NOMO-1 (cell line): ENCODE data around the gene ACAA2.
A peak's percentile ranks its signal among the peaks of the same experiment; 100 is the strongest.
"Not testable (repeated sequence)": the region's sequence is repeated elsewhere in the genome, so short reads cannot be mapped to it uniquely, and the experiment has no call there.

Source experiments
- DNase-seq, 2 experiments: peaks; one replicate each; lab custom pipeline; 2025; ENCODE audit not compliant: unreplicated experiment in 2 of 2; lab: John Stamatoyannopoulos, UW

Gene ACAA2

DNA sequence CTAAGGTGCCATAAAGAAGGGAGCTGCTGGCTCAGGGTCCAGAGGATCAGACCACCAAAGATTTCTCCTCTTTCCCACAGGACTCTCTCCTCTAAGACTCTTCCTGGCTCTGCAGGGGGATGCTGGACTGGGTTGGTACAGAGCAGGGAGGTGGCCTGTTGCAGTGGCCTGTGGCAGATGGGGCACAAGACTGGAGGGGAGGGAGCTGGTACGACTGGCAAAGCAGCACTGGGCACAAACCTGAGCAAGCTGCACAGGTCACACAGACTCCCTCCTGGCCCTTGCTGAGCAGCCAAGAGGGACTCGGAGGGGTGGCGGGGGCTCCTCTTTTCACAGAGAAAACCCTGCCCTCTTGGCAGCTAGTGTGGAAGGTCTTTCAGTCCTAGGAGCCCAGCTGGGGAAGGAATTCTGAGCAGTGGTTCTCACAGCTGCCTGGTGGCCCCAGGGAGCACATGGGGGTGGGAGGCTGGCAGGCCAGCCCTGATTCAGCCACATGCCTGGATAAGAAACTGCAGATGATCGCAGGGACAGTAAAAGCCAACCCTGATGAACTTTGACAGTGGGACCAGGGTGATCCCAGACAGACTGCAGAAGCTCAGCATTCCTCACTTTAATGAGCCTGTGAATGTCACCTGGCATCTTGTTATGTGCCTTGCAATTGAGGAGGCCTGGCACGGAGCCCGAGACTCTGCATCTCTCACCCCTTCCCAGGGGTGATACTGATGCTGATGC lies 32.5 kb upstream of the ACAA2 start:
- DNase-seq, result no peak

DNA sequence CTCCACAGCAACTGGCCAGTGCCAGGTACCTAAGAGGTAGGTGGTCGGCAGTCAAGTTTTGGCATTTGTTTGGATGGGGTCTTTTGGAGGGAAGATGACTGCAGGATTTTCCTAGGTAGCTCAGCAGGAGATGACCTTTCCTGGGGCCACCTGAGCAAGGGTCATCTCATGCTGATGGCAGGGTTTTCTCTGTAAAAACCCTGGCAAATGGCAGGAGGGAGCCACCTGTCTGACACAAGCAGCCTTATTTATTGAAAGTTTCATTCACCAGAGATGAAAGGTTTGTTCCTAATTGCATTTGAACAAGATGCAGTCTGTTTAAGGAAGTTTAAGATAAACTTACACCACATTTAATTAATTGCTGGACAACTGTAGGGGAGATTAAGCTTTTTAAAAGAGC lies 31.6 kb upstream of the ACAA2 start:
- DNase-seq, result no peak

DNA sequence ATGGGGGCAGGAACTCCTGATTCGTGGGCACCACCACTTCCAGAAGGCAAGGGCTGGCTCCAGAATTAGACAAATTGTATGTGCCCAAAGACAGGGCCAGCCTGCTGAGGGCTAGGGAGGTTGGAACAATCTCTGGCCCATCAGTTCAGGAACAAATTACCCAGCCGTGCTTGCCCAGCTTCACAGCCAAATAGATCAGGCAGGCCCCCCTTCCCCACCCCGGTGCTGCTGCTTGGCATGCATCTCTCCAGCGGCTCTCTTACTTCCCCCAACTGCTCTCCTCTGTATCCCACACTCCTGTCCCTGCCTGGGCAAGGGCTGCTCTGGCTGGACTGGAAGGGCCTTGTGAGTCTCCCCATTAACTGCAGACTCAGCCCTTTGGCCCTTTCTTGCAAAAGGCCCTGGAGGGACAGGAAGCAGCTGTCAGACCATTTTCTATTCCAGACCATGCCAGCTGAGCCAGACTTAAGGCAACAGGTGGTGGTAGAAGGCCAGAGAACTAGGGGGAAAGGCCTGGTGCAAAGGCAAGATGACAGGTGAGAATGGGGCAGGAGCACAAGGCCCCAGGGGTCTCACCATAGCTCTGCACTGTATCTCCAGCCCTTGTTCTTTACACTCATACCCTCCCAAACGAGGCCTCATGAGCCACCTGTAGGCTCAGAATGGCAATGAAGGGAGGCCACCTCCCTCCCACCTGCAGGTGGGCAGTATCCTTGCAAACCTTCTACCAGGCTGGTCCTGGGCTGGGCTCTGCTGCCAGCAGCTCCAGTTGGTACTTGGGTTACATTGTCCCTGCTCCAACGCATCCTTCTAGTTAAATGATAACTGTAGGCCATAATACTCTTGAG lies 30.7 kb upstream of the ACAA2 start:
- no peak for DNase-seq

DNA sequence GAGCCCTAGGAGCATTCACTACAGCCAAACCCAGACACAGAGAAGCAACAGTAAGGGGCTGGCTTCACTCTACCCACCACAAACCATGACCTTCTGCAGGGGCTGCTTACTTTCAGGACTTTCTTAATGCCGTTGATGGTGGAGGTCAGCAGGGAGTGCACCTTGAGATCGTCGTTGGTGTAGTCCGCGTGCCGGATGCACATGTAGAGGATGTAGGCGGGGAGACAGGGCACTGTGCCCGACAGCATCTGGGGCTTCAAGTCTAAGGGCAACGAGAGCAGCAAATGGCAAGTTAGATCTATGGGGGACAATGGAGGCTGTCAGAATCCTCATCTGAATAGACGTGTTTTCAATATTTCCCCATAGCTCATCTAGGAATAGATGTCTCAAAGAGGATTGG lies 29.8 kb upstream of the ACAA2 start:
- no peak for DNase-seq

DNA sequence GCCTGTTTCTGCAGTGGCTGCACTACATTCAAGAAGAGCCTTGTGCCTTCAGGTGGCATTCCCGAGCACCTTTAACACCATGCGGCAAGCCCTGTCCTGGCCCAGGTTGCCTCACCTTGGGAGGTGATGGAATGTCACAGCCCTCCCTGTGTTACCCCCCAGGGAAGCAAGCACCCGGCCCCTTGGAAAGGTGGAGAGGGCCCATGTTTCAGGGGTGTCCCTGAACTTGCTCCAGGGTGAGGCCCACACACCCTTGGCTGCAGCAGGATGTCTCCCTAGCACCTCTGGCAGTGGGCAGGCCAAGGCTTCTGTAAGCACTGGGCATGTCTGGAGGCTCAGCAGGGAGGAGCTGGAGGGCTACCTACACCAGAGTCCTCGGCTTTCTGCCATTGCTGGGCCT lies 29.3 kb upstream of the ACAA2 start:
- DNase-seq, result no peak

DNA sequence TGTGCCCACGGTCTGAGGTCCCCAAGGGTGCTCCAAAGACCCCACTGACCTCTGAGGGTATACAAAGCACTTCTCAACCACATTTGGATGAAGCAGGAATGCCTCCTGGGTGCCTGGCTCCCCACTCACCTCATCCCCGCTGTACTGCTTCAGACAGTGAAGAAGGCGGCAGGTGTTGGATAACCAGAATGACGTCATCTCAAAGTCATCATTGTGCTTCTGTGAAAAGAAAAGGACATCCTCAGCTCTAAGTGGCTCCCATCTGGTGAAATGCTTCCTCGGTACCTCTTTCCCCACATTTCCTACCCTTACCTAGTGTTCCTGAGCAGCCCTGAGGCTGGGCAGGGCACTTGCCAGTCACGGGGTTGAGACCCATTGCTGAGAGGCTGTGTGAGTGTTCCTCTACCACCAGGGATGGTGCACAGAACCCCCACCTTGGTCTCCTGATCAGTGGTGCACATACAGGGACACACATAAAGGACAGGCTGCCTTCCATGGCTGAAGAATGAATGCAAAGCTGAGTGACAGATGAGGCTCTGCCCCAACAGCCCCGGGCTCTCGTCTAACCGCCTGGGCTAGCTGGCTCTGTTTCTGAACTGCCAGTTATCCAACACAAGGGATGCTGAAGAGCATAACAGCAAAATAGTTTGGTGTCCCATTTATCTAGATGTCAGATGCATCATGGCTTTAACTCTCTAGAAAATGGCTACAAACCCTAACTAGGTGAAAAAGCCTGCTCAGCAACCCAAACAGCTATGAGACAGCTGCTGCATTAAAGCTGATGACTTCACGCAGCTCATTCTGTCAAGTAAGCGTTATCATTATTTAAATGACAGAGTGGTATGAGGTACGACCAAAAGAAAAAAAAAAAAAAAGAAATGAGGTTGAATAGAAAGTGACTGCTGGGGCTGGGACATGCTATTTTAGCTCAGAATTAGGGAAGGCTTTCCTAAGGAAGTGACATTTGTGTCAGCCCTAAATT lies 28.2 kb upstream of the ACAA2 start:
- no peak for DNase-seq

DNA sequence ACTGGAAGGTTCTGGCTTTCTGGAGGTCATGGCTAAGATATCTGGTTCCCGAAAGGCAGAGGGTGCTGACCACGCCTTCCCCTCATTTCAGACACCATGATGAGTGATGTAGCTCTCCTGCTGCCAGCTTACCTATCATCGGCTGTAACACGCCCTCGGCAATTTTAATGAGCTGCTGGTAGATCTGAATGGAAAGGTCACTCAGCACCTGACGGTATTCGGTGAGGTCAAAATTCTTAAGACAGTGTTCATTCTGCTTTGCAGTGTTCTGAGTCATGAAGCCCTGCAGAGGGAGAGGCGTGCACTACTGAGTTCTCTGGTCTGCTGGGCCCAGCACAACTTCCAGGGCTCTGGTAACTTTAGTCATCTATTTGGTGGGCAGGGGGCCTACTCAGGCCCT lies 25.7 kb upstream of the ACAA2 start:
- no peak for DNase-seq

DNA sequence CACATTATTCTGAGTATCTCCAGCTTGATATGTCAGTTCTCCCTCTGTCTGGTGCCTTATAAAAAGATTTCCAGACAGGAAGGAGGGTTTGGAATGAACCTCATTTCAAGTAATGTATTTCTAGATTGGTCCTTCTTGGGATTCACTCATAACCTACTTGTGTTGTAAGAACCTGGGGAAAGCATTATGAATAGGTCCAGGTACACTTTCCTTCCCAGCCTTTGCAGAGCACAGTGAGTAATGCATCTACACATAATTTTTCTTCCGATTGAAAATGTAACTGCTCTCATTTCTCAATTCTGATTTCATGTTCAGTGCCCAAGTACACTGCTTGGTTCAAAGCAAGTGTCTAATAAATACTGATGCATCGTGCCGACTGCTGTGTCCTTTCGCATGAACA lies 25.0 kb upstream of the ACAA2 start:
- DNase-seq, result no peak

DNA sequence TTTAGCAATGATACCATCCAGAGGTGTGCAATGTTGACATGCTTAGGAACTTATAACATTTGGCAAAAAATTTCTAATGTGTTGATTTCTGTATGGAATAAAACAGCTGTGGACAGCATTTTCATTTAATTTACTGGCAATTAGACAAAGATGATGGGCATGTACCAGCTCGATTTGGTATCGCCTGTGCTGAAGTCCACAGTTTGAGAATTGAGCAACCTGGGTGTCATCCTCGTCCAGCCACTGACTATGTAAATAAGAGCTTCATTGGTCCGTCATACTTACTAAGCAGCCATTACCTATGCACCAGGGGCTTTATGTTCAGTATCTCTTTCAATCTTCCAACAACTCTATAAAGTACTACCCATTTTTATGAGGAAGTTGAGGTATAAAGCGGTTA lies 24.6 kb upstream of the ACAA2 start:
- no peak for DNase-seq

DNA sequence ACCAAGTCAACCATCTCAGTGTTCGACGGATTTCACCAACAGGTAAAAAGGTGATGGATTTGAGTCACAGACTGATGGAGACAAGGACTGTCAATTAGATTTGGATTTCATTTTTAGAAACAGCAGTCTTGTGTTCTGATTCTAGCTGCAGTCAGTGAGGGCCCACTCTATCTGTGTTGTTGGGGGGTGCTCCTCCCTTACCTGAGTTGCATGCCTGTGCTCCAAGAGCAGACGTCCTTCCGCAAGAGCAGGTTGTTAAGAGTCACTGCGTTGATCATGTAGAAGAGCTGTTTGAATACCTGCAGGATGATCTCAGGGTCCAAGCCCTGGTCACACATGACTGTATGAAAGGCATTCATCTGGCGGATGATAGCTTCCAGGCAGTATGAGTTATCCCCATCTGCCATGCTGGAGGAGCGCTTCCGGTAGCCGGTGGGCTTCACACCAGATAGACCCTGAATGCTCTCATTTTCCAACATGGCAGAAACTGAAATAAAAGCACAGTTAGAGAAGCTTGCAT lies 24.0 kb upstream of the ACAA2 start:
- DNase-seq, result not testable (repeated sequence)

DNA sequence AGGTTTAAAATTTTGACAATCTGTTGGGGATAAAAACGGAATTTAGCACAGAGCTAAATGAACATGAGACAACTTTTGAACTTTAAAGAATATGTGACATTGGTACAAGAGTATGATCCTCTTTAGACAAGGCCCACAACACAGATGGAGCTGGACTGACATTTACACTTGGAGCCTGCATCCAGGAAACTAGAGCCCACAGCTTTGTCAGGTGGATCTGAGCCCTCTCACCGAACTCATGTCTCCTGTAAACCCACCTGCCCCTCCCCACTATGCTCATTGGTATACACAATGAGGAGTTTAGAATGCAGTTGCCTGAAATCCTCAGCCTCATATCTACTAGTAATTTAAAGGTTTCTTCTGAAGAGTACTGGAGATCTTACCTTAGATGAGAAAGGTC lies 22.1 kb upstream of the ACAA2 start:
- DNase-seq, result no peak

DNA sequence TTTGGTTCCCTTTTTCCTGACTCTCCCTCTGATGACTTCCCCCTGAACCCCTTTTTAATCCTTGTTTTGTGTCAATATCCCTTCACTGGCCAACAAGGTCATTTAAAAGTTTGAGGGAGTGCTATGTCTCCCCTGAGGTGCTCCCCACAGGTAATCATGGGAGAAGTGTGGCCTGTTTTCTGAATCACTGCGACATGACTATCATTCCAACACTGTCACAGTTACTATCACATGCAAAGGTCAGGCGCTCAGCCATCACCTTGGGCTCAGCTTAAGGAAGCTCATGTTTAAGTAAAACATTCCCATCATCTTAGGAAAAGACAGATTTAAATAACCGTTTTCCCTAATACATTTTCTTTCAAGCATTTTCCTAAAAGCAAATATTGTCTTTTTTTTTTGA lies 20.9 kb upstream of the ACAA2 start:
- DNase-seq, result no peak

DNA sequence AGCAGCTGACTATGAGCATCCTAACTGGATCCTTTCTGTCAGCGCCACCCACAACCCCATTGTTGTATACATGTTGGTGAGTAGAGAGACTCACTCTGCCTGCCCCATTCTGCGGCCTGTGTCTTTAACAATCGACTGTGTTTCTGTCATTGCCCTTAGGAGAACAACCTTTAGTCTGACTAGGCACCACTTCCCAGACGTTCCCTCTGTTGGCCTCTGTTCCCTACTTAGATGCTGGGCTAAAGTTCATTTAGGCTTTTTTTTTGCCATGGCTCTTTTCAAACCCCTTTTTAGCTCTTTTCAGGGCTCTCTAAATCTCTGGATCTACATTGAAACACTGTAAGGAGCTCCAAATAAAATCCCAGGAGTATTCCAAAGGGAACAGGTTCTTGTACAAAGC lies 20.5 kb upstream of the ACAA2 start:
- no peak for DNase-seq

DNA sequence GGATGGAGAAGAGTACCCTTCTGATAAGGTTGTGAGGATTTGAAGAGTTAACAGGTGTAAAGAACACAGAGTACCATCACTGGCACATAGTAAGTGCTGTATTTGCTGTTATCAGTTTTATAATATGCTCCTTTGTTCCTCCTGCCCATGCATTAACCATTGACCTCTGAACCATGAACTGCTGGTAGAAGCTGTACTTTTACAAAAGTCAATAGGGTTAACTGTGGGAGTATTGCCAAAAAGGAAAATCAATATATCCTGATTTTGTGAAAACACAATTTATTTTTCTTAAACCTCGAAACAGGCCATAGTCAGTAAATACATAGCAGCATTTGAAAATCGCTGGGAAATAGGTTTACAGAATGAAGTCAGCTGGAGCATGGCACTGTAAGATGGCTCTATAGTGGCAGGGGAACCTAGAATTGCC lies 18.9 kb upstream of the ACAA2 start:
- DNase-seq, result no peak

DNA sequence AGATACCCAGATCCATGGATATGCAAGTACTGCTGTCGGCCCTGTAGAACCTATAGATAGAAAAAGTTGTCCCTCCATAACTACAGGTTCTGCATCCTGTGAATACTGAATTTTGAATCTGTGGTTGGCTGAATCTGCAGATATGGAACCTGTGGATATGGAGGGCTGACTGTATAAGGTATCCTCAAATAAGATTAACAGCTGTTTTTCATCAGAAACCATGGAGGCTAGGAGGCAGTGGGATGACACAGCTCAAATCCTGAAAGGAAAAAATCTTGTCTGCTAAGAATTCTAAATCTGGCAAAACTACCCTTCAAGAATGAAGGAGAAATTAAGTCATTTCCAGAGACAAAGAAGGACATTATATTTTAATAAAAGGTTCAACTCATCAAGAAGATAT lies 14.7 kb upstream of the ACAA2 start:
- DNase-seq, result no peak

DNA sequence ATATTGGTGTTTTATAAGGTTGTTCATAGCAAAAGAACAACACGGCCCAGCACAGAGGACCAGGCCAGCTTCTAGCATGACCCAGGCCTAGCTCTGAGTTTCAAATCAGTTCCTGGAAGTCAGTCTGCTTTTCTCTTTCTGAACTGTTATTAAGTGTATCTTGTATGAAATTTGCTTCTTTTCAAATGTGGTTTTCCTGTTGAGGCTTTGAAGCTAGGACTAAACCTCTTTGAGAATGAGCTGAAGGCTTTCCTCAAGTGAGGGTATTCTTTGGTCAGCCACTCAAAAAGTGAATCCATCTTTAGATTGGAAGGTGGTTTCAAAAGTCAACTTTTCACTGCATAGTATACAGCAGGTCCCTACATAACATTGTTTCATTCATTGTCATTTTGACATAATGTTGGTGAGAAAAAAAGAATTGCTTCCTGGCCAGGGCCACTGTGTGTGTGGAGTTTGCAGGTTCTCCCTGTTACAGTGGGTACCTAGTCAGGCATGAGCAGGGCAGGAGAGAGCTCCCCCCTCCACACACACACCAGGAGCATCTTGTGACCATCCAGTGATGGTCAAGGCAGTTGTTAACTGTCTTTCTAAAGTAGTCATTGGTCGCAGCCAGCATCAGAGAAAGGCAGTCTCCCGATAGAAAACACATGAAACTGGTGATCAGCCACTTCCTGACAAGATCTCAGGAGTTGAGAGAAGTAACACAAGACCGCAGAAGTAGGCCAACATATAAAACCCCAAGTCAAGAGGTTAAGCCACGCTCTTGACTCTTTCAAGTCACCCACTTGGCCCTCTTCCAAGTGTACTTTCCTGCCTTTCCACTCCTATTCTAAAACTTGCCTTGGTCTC lies 6.7 kb upstream of the ACAA2 start:
- DNase-seq, result peak in 1 of 2 experiments; percentile 3

DNA sequence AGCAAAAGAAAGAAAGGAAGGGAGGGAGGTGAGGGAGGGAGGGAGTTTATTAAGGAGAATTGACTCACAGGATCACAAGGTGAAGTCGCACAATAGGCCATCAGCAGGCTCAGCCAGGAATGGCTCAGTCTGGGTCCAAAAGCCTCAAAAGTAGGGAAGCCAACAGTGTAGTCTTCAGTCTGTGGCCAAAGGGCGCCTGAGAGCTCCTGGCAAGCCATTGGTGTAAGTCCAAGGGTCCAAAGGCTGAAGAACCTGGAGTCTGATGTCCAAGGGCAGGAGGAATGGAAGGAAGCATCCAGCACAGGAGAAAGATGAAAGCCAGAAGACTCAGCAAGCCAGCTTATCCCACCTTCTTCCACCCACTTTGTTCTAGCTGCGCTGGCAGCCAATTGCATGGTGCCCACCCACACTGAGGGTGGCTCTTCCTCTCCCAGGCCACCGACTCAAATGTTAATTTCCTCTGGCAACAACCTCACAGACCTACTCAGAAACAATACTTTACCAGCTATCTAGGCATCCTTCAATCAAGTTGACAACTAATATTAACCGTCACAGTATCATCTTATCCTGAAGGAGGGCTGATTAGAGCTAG lies 5.8 kb upstream of the ACAA2 start:
- DNase-seq, result no peak

DNA sequence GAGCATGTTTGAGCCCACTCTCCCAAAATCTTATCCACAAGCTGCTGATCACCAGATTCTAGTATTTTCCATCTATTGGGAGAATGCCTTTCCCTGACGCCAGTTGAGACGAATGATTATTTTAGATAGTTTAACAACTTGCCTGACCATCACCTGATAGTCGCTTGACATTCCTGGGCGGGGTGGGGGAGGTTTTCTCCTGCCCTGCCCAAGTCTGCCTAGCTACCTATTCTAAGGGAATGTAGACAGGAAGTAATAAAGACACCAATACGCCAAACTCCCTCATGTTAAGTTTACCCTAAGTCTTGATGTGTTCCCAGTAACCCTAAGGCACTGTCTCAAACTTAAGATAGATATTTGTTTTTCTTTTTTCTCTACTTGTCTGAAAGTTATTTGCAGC lies 4.6 kb upstream of the ACAA2 start:
- DNase-seq, result no peak

DNA sequence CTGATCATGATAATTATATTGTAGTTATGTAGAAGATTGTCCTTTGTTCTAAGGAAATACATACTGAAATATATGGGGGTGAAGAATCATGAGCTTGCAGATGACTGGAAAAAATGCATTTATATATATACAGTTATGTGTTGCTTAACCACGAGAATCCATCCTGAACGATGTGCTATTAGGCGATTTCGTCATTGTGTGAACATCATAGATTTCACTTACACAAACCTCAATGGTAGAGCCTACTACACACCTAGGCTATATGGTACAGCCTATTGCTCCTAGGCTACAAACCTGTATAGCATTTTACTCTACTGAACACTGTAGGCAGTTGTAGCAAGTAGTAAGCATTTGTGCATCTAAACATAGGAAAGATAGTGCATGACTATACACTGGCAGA lies 2.6 kb upstream of the ACAA2 start:
- DNase-seq, result no peak

DNA sequence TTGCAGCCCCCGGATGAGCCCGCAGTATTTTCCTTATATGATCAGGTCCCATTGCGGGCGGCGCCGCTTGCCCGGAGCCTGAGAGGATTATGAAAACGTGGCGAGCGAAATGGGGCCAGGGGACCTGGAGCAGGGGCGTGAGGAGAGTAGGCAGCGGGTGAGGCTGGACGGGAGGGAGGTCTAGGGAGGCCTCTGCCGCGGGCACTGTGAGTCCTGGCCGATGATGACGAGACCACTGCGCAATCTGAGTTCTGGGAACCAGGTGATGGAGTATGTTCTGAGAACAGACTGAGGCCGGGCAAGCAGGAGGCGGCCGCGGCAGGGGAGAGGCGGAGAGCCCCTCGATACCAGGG lies 790 bp upstream of the ACAA2 start:
- DNase-seq, result peak; percentile 50 to 65
